H9 (cell line): Measurements from ENCODE around the gene PCDH10. TPM values are rescaled to one million over a fixed set of nuclear protein-coding genes. Genes with fewer than 3 reads are reported as not detected.

Experiments used
- DNase-seq: peaks from one replicate; pipeline ENCODE4 v3.0.0-alpha.2; 2017
- H2AFZ ChIP-seq: one replicate; pipeline ENCODE4 v1.6.1; 2013; ENCODE audit warnings: mild to moderate bottlenecking, low read length, control low read depth, moderate library complexity
- H2AK5ac ChIP-seq: 2 replicates; pipeline ENCODE4 v1.6.1; 2013; ENCODE audit warnings: low read length, control low read depth, mixed read lengths; ENCODE audit not compliant: insufficient read length
- H2BK120ac ChIP-seq: one replicate; pipeline ENCODE4 v1.6.1; 2013; ENCODE audit warnings: low read depth, mild to moderate bottlenecking, low read length, control low read depth, inconsistent platforms; ENCODE audit not compliant: poor library complexity, severe bottlenecking
- H2BK12ac ChIP-seq: 2 replicates; pipeline ENCODE4 v1.6.1; 2013; ENCODE audit warnings: low read length, control low read depth, mixed read lengths, low read depth; ENCODE audit not compliant: insufficient read length
- H2BK15ac ChIP-seq: 2 replicates; pipeline ENCODE4 v1.6.1; 2013; ENCODE audit warnings: low read depth, low read length, control low read depth
- H2BK20ac ChIP-seq: one replicate; pipeline ENCODE4 v1.6.1; 2013; ENCODE audit warnings: low read depth, mild to moderate bottlenecking, low read length, control low read depth, inconsistent platforms; ENCODE audit not compliant: poor library complexity, severe bottlenecking
- H2BK5ac ChIP-seq: 2 replicates; pipeline ENCODE4 v1.6.1; 2013; ENCODE audit warnings: low read length, control low read depth, mixed read lengths; ENCODE audit not compliant: insufficient read length
- H3K14ac ChIP-seq: 2 replicates; pipeline ENCODE4 v1.6.1; 2013; ENCODE audit warnings: low read length, control low read depth; ENCODE audit not compliant: insufficient read depth
- H3K18ac ChIP-seq: 2 replicates; pipeline ENCODE4 v1.6.1; 2013; ENCODE audit warnings: low read depth, mild to moderate bottlenecking, mixed read lengths, low read length, control low read depth; ENCODE audit not compliant: insufficient read length
- H3K23ac ChIP-seq: 2 replicates; pipeline ENCODE4 v1.6.1; 2013; ENCODE audit warnings: low read length, control low read depth, mixed read lengths, low read depth; ENCODE audit not compliant: insufficient read length
- H3K23me2 ChIP-seq: 2 replicates; pipeline ENCODE4 v1.6.1; 2013; ENCODE audit warnings: low read depth, mild to moderate bottlenecking, mixed read lengths, low read length, control low read depth; ENCODE audit not compliant: insufficient read length, poor library complexity, severe bottlenecking
- H3K27ac ChIP-seq: 2 replicates; pipeline ENCODE4 v1.5.1; 2013; ENCODE audit warnings: low read length, control low read depth, mixed read lengths, low read depth; ENCODE audit not compliant: insufficient read length
- H3K27me3 ChIP-seq: 2 replicates; pipeline ENCODE4 v1.6.1; 2013; ENCODE audit warnings: low read length, control low read depth, inconsistent platforms; ENCODE audit not compliant: insufficient read depth
- H3K4ac ChIP-seq: 2 replicates; pipeline ENCODE4 v1.6.1; 2013; ENCODE audit warnings: low read depth, mild to moderate bottlenecking, control low read depth, inconsistent platforms, low read length, moderate library complexity
- H3K4me1 ChIP-seq: 2 replicates; pipeline ENCODE4 v1.6.1; 2013; ENCODE audit warnings: low read length, control low read depth, inconsistent platforms; ENCODE audit not compliant: insufficient read depth
- H3K4me2 ChIP-seq: 2 replicates; pipeline ENCODE4 v1.6.1; 2013; ENCODE audit warnings: low read length, control low read depth, mixed read lengths; ENCODE audit not compliant: insufficient read length, insufficient read depth
- H3K56ac ChIP-seq: 2 replicates; pipeline ENCODE4 v1.6.1; 2013; ENCODE audit warnings: low read depth, mild to moderate bottlenecking, mixed read lengths, low read length, control low read depth; ENCODE audit not compliant: insufficient read length
- H3K79me1 ChIP-seq: 2 replicates; pipeline ENCODE4 v1.6.1; 2013; ENCODE audit warnings: low read depth, mild to moderate bottlenecking, moderate library complexity, low read length, control low read depth, inconsistent platforms; ENCODE audit not compliant: insufficient read depth, poor library complexity, severe bottlenecking
- H3K79me2 ChIP-seq: 2 replicates; pipeline ENCODE4 v1.6.1; 2013; ENCODE audit warnings: low read length, control low read depth, inconsistent platforms; ENCODE audit not compliant: insufficient read depth
- H3K9ac ChIP-seq: 2 replicates; pipeline ENCODE4 v1.6.1; 2013; ENCODE audit warnings: low read length, control low read depth, mixed read lengths; ENCODE audit not compliant: insufficient read length; ENCODE audit errors: extremely low read depth
- H3K9me3 ChIP-seq: one replicate; pipeline ENCODE4 v1.6.1; 2013; ENCODE audit warnings: low read depth, low read length, inconsistent platforms; ENCODE audit not compliant: control insufficient read depth
- H3T11ph ChIP-seq: one replicate; pipeline ENCODE4 v1.6.1; 2013; ENCODE audit warnings: mild to moderate bottlenecking, low read length, control low read depth, inconsistent platforms
- H4K20me1 ChIP-seq: one replicate; pipeline ENCODE4 v1.6.1; 2013; ENCODE audit not compliant: control insufficient read depth, insufficient read length, insufficient read depth
- H4K5ac ChIP-seq: 2 replicates; pipeline ENCODE4 v1.6.1; 2013; ENCODE audit warnings: low read depth, mild to moderate bottlenecking, mixed read lengths, low read length, control low read depth; ENCODE audit not compliant: insufficient read length
- H4K8ac ChIP-seq: replicated peaks from 2 replicates; pipeline ENCODE4 v1.6.1; 2013; ENCODE audit warnings: low read length, control low read depth, mixed read lengths, low read depth; ENCODE audit not compliant: insufficient read length
- H4K91ac ChIP-seq: 2 replicates; pipeline ENCODE4 v1.6.1; 2013; ENCODE audit warnings: low read depth, mild to moderate bottlenecking, moderate library complexity, mixed read lengths, low read length, control low read depth; ENCODE audit not compliant: insufficient read length
- H3K27ac Mint-ChIP-seq, 3 experiments: 2 replicates in 2 of 3; 3 replicates in 1 of 3; pipeline ENCODE4 v1.8.0; 2020 to 2021; ENCODE audit warnings: mixed read lengths in 3 of 3, mild to moderate bottlenecking in 1 of 3, moderate library complexity in 1 of 3
- H3K27me3 Mint-ChIP-seq: 2 replicates; pipeline ENCODE4 v1.8.0; 2021; ENCODE audit warnings: low read depth, mild to moderate bottlenecking, moderate library complexity, mixed read lengths
- H3K36me3 Mint-ChIP-seq, 3 experiments: 2 replicates in 2 of 3; 3 replicates in 1 of 3; pipeline ENCODE4 v1.8.0; 2020 to 2021; ENCODE audit warnings: low read depth in 3 of 3, mixed read lengths in 3 of 3; ENCODE audit not compliant: insufficient read depth in 1 of 3
- H3K4me1 Mint-ChIP-seq, 2 experiments: 2 replicates each; pipeline ENCODE4 v1.8.0; 2020; ENCODE audit warnings: mixed read lengths in 2 of 2
- H3K4me3 Mint-ChIP-seq, 2 experiments: 2 replicates in 1 of 2; 3 replicates in 1 of 2; pipeline ENCODE4 v1.8.0; 2020 to 2021; ENCODE audit warnings: mild to moderate bottlenecking in 2 of 2, mixed read lengths in 2 of 2, moderate library complexity in 1 of 2
- H3K9me3 Mint-ChIP-seq, 2 experiments: 2 replicates in 1 of 2; 3 replicates in 1 of 2; pipeline ENCODE4 v1.8.0; 2020; ENCODE audit warnings: mild to moderate bottlenecking in 2 of 2, mixed read lengths in 2 of 2, moderate library complexity in 1 of 2
- WGBS: extraction: QIAGEN DNeasy Blood & Tissue Kit; methylation state at CpG from one replicate; pipeline ENCODE4 v1.1.7; 2013; ENCODE audit warnings: missing lambda C conversion rate, low lambda C conversion rate, mixed read lengths; ENCODE audit not compliant: insufficient read length; ENCODE audit errors: extremely low coverage; 5-methylcytosine and 5-hydroxymethylcytosine counted together
- total RNA-seq: library from RNA; stranded (reverse); gene quantifications from 2 replicates; pipeline ENCODE4 v1.2.1, GENCODE V29; 2021
- TF ChIP-seq, protein P1 (sequence below): fragments of 200-600 bp; sonication (generic); conservative IDR thresholded peaks from 3 replicates; pipeline ENCODE4 v1.8.0; 2021; ENCODE audit warnings: antibody characterized with exemption, mild to moderate bottlenecking

The PCDH10 gene
- total RNA-seq, 1 experiment from 2014 or later, result 8.1 TPM

DNA sequence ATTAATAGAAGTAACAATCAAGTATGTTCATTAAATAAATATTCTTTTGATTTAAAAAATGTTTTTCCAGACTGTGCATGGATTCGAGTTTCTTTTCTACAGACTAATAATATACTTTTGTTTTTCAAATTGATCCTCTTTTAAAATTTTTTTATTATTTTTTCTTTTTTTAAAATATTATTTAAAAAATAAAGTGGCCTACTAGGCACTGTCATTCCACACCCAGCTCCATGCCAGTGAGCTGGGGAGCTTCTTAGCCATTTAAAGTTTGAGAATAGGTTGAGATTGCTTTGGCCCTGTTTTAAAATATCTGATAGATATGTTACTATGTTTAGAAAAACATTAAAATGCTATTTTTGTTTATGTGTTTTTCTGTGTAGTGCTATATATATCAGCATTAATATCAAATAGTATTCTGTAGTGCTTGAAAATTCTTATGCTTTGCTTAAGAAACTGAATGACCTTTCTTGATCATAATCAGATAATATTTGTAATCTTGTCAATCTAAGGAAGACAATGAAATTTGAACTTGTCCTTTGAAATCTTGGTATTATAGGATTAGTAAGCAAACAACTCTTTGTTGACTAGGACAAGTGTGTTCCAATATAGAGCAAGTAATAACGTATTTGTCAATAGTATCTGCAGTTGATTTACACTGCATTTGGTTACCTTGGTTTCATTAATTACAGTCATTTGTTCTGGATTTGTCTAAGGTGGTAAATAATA is 12.6 kb downstream of the PCDH10 start:
- Histone ChIP-seq H3K23me2 (no peaks in the 10 kb centered on the region), H3K79me1 (no peaks in the 10 kb centered on the region), H2BK120ac (no peak overlapping the region), H2AK5ac (no peak overlapping the region), H3K18ac (no peak overlapping the region), H3K14ac (no peak overlapping the region), H3K27ac (no peak overlapping the region), H3K4me2 (no peak overlapping the region), H2BK5ac (no peak overlapping the region), H2BK20ac (no peak overlapping the region), H4K20me1 (no peaks in the 10 kb centered on the region), H3K9me3 (no peaks in the 10 kb centered on the region), H4K5ac (no peak overlapping the region), H2BK12ac (no peak overlapping the region), H3K27me3 (no peaks in the 10 kb centered on the region), H3K9ac (no peak overlapping the region), H3K4me1 (no peaks in the 10 kb centered on the region), H2AFZ (no peak overlapping the region), H2BK15ac (no peak overlapping the region), H3K56ac (no peak overlapping the region), H3K4ac (no peak overlapping the region), H4K91ac (no peak overlapping the region), H4K8ac (no peak overlapping the region), H3T11ph (no peak overlapping the region), H3K79me2 (no peaks in the 10 kb centered on the region), H3K23ac (no peak overlapping the region)
- WGBS, result no CpG with 5 or more reads among the region's 2 CpGs
- Mint-ChIP-seq H3K27me3 (no peaks in the 10 kb centered on the region), H3K4me3 (no peak overlapping the region), H3K9me3 (no peaks in the 10 kb centered on the region), H3K4me1 (peaks cover 2 to 7% of the 10 kb centered on the region in 2 experiments; a peak in 3 of 4 replicates), H3K36me3 (no peaks in the 10 kb centered on the region), H3K27ac (no peak overlapping the region)
- TF ChIP-seq, protein P1, sequence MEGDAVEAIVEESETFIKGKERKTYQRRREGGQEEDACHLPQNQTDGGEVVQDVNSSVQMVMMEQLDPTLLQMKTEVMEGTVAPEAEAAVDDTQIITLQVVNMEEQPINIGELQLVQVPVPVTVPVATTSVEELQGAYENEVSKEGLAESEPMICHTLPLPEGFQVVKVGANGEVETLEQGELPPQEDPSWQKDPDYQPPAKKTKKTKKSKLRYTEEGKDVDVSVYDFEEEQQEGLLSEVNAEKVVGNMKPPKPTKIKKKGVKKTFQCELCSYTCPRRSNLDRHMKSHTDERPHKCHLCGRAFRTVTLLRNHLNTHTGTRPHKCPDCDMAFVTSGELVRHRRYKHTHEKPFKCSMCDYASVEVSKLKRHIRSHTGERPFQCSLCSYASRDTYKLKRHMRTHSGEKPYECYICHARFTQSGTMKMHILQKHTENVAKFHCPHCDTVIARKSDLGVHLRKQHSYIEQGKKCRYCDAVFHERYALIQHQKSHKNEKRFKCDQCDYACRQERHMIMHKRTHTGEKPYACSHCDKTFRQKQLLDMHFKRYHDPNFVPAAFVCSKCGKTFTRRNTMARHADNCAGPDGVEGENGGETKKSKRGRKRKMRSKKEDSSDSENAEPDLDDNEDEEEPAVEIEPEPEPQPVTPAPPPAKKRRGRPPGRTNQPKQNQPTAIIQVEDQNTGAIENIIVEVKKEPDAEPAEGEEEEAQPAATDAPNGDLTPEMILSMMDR, result no peak
- DNase-seq, result no peak
